ENCODE results near the gene SYT7. TPM values are rescaled to one million over a fixed set of nuclear protein-coding genes. Genes with fewer than 3 reads are reported as not detected.

Gene SYT7
- total and polyA plus RNA-seq, 10 of the 15 experiments (the other 5 are each of a cell fraction or from before 2014, with no cell fraction given) = not detected

DNA sequence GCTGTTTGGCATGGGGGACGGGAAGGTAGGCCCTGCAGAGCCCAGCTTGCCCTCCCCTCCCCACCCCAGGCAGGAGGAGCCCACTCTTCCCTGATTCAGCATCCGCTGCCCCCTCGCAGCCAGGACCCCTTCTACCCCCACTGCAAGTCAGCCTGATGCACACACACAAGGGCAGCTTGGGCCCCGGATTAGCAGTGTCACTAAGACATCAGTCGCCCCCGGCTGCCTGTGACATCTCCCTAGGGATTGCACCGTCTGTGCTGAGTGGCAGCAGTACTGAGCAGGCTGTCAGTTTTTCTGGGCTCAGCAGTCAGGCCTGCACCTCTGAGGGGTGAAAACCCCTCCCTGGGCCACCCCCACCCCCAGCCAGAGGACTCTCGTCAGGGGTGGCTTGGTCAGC lies 30.4 kb upstream of the SYT7 start:
- intact Hi-C loops (cut with micrococcal nuclease; ENCODE audit: unreplicated experiment) = no loop called here

More for the DNA sequence above, 30.4 kb upstream of the SYT7 start:
- no peaks in the 10 kb centered on the region for H3K4me1 ChIP-seq (ENCODE audit: control insufficient read depth, insufficient read depth, low read length)
- H3K9ac ChIP-seq (ENCODE audit: control insufficient read depth, insufficient read depth, low read length) = no peak overlapping the region
- CTCF ChIA-PET = interaction anchor here (1.1 kb wide), 1 partner anchor 27 kb away, joined by 3 read pairs; no protein-coding TSS in a partner anchor
- H3K4me3 ChIP-seq = no peak overlapping the region
- no peaks in the 10 kb centered on the region; the same call in 2 of the 3 replicates for H3K9me3 ChIP-seq (replicated peaks; ENCODE audit: control insufficient read depth, insufficient read depth, low read length)
- DNase-seq (ENCODE audit: low read depth, low spot score) = no peak
- no TSS peak for BruUV-seq (replicated peaks)
- TF ChIP-seq GABPA (IDR thresholded peaks at IDR 0.05; ENCODE audit: low read depth) (no peak), HDGF (IDR thresholded peaks at IDR 0.05) (no peak), CEBPB (IDR thresholded peaks at IDR 0.05; ENCODE audit: borderline replicate concordance in 1 of 2, low read depth in 2 of 2, low read length in 2 of 2) (no peak), SPI1 (IDR thresholded peaks at IDR 0.05; ENCODE audit: borderline replicate concordance, insufficient read depth, low read depth, low read length) (no peak), MYC (IDR thresholded peaks at IDR 0.05; ENCODE audit: insufficient read depth, insufficient read length, insufficient replicate concordance, low read length, severe bottlenecking) (no peak), EGR1 (IDR thresholded peaks at IDR 0.05; ENCODE audit: borderline replicate concordance in 1 of 2, low read depth in 2 of 2, low read length in 2 of 2) (no peak), DPF2 (IDR thresholded peaks at IDR 0.05) (no peak), SMARCA5 (IDR thresholded peaks at IDR 0.05) (no peak), FOXK2 (IDR thresholded peaks at IDR 0.05) (no peak)
- TF ChIP-seq, protein P1, sequence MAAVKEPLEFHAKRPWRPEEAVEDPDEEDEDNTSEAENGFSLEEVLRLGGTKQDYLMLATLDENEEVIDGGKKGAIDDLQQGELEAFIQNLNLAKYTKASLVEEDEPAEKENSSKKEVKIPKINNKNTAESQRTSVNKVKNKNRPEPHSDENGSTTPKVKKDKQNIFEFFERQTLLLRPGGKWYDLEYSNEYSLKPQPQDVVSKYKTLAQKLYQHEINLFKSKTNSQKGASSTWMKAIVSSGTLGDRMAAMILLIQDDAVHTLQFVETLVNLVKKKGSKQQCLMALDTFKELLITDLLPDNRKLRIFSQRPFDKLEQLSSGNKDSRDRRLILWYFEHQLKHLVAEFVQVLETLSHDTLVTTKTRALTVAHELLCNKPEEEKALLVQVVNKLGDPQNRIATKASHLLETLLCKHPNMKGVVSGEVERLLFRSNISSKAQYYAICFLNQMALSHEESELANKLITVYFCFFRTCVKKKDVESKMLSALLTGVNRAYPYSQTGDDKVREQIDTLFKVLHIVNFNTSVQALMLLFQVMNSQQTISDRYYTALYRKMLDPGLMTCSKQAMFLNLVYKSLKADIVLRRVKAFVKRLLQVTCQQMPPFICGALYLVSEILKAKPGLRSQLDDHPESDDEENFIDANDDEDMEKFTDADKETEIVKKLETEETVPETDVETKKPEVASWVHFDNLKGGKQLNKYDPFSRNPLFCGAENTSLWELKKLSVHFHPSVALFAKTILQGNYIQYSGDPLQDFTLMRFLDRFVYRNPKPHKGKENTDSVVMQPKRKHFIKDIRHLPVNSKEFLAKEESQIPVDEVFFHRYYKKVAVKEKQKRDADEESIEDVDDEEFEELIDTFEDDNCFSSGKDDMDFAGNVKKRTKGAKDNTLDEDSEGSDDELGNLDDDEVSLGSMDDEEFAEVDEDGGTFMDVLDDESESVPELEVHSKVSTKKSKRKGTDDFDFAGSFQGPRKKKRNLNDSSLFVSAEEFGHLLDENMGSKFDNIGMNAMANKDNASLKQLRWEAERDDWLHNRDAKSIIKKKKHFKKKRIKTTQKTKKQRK (IDR thresholded peaks at IDR 0.05; ENCODE audit: low read depth, low read length) = no peak
- TF ChIP-seq, protein P2, sequence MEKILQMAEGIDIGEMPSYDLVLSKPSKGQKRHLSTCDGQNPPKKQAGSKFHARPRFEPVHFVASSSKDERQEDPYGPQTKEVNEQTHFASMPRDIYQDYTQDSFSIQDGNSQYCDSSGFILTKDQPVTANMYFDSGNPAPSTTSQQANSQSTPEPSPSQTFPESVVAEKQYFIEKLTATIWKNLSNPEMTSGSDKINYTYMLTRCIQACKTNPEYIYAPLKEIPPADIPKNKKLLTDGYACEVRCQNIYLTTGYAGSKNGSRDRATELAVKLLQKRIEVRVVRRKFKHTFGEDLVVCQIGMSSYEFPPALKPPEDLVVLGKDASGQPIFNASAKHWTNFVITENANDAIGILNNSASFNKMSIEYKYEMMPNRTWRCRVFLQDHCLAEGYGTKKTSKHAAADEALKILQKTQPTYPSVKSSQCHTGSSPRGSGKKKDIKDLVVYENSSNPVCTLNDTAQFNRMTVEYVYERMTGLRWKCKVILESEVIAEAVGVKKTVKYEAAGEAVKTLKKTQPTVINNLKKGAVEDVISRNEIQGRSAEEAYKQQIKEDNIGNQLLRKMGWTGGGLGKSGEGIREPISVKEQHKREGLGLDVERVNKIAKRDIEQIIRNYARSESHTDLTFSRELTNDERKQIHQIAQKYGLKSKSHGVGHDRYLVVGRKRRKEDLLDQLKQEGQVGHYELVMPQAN (conservative IDR thresholded peaks at IDR 0.05) = no peak
- TF ChIP-seq, protein P3, sequence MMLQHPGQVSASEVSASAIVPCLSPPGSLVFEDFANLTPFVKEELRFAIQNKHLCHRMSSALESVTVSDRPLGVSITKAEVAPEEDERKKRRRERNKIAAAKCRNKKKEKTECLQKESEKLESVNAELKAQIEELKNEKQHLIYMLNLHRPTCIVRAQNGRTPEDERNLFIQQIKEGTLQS (IDR thresholded peaks at IDR 0.05; ENCODE audit: borderline replicate concordance, extremely low read depth, low read depth, low read length) = no peak
- TF ChIP-seq, protein P4, sequence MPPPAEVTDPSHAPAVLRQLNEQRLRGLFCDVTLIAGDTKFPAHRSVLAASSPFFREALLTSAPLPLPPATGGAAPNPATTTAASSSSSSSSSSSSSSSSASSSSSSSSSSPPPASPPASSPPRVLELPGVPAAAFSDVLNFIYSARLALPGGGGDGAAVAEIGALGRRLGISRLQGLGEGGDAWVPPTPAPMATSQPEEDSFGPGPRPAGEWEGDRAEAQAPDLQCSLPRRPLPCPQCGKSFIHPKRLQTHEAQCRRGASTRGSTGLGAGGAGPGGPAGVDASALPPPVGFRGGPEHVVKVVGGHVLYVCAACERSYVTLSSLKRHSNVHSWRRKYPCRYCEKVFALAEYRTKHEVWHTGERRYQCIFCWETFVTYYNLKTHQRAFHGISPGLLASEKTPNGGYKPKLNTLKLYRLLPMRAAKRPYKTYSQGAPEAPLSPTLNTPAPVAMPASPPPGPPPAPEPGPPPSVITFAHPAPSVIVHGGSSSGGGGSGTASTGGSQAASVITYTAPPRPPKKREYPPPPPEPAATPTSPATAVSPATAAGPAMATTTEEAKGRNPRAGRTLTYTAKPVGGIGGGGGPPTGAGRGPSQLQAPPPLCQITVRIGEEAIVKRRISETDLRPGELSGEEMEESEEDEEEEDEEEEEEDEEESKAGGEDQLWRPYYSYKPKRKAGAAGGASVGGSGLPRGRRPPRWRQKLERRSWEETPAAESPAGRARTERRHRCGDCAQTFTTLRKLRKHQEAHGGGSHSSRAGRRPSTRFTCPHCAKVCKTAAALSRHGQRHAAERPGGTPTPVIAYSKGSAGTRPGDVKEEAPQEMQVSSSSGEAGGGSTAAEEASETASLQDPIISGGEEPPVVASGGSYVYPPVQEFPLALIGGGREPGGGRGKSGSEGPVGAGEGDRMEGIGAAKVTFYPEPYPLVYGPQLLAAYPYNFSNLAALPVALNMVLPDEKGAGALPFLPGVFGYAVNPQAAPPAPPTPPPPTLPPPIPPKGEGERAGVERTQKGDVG (CRISPR knock-in tag; IDR thresholded peaks at IDR 0.05) = no peak
- POLR2A ChIA-PET = no interaction called here
- no peak for FAIRE-seq
- no peaks in the 10 kb centered on the region for H4K20me1 ChIP-seq (ENCODE audit: control insufficient read depth, insufficient read depth)
- no peak overlapping the region for H3K4me2 ChIP-seq (ENCODE audit: control insufficient read depth, insufficient read depth)
- RAD21 ChIA-PET (ENCODE audit: unreplicated experiment) = no interaction called here
- ATAC-seq = no peak
- 5% methylated on average over 8 of the region's 8 CpGs for WGBS (ENCODE audit: insufficient coverage, insufficient replicate concordance, low lambda C conversion rate, missing lambda C conversion rate)
- H3K36me3 ChIP-seq (ENCODE audit: control insufficient read depth in 2 of 2, insufficient read depth in 2 of 2, low read length in 1 of 2) = no peaks in the 10 kb centered on the region
- in situ Hi-C loops (cut with MboI) = no loop called here
- SMC1A ChIA-PET (ENCODE audit: uncharacterized antibody, unreplicated experiment) = no interaction called here
- no peak overlapping the region for H3K27ac ChIP-seq (ENCODE audit: control insufficient read depth, insufficient read depth)
- no peak overlapping the region for H2AFZ ChIP-seq (ENCODE audit: control insufficient read depth, low read depth, low read length)
- H3K27me3 ChIP-seq (replicated peaks in 1 of 2; ENCODE audit: control insufficient read depth in 2 of 2, insufficient read depth in 2 of 2, low read length in 1 of 2) = no peaks in the 10 kb centered on the region; a peak in 1 of 4 replicates
- H3K79me2 ChIP-seq (ENCODE audit: control insufficient read depth, insufficient read depth, low read length) = no peaks in the 10 kb centered on the region

All from GM12878 (cell line).